BJ (cell line): ENCODE measurements around the gene ASB16. TPM values are rescaled to one million over a fixed set of nuclear protein-coding genes. Genes with fewer than 3 reads are reported as not detected.

Experiments used
- CTCF ChIA-PET: fragments of 350-600 bp; formaldehyde crosslinking; extraction: SDS; loops from one replicate; lab custom pipeline; 2021; ENCODE audit warnings: antibody characterized with exemption, inconsistent platforms; lab: Yijun Ruan, JAX
- POLR2A ChIA-PET: fragments of 300-600 bp; sonication (Branson Sonifier 250); formaldehyde crosslinking; extraction: SDS; loops from one replicate; lab custom pipeline; 2021; ENCODE audit warnings: antibody characterized with exemption; lab: Charles Lee
- DNase-seq: peaks from one replicate; pipeline ENCODE4 v3.0.0-alpha.2; 2011; ENCODE audit warnings: low read depth
- H3K27me3 ChIP-seq: 2 replicates; pipeline ENCODE4 v1.6.0; 2011; ENCODE audit warnings: low read length; ENCODE audit not compliant: control insufficient read depth, insufficient read depth
- H3K36me3 ChIP-seq: 2 replicates; pipeline ENCODE4 v1.5.1; 2011; ENCODE audit warnings: low read length; ENCODE audit not compliant: control insufficient read depth, insufficient read depth
- H3K4me3 ChIP-seq: 2 replicates; pipeline ENCODE4 v1.5.1; 2011; ENCODE audit warnings: low read depth, mild to moderate bottlenecking, control low read depth, low read length
- CTCF ChIP-seq: IDR thresholded peaks from 2 replicates; pipeline ENCODE4 v1.5.1; 2011; ENCODE audit warnings: low read depth, mild to moderate bottlenecking, control low read depth, inconsistent platforms, low read length, moderate library complexity; ENCODE audit not compliant: insufficient read depth
- polyA plus RNA-seq: library from polyadenylated mRNA; depleted of rRNA; stranded (reverse); fragments of >200 nt; gene quantifications from 2 replicates; pipeline ENCODE4 v1.2.3, GENCODE V29; 2011

Gene ASB16
- polyA plus RNA-seq, 1 experiment: not detected

GRCh38 chr17:44207319-44207718 is 36.8 kb downstream of the ASB16 start:
- H3K4me3 ChIP-seq: no peak overlapping the region
- no peak for DNase-seq
- peaks cover 34% of the 10 kb centered on the region for H3K36me3 ChIP-seq
- ChIA-PET POLR2A (no interaction called here), CTCF (interaction anchor here (0.7 to 2.9 kb wide), 3 partner anchors 9 to 123 kb away, joined by 3 to 11 read pairs (median 8); no protein-coding TSS in a partner anchor)
- no peaks in the 10 kb centered on the region for H3K27me3 ChIP-seq
- TF ChIP-seq CTCF: no peak

- ChIA-PET CTCF (interaction anchor here (0.5 to 4.5 kb wide), 5 partner anchors 9 to 143 kb away, joined by 3 to 22 read pairs (median 11); partner anchors contain the start of genes ATXN7L3 and GRN), POLR2A (no interaction called here)
- no peak for TF ChIP-seq CTCF
- no peaks in the 10 kb centered on the region for H3K27me3 ChIP-seq
- no peak for DNase-seq
- no peak overlapping the region for H3K4me3 ChIP-seq
- H3K36me3 ChIP-seq: peaks cover 36% of the 10 kb centered on the region
Measured at GRCh38 chr17:44207743-44208142, 37.2 kb downstream of the ASB16 start.

- CTCF ChIA-PET: interaction anchor here (0.5 to 6.8 kb wide), 27 partner anchors 8 to 313 kb away, joined by 3 to 59 read pairs (median 4); partner anchors contain the start of genes ATXN7L3, FAM171A2, GRN and HDAC5
- TF ChIP-seq CTCF: no peak
- POLR2A ChIA-PET: no interaction called here
- Histone ChIP-seq H3K36me3 (peaks cover 50% of the 10 kb centered on the region), H3K27me3 (no peaks in the 10 kb centered on the region), H3K4me3 (no peak overlapping the region)
- no peak for DNase-seq
Measured at GRCh38 chr17:44209786-44210341, 39.4 kb downstream of the ASB16 start.

GRCh38 chr17:44210342-44211192 is 40.1 kb downstream of the ASB16 start:
- ChIA-PET POLR2A (no interaction called here), CTCF (interaction anchor here (0.6 to 6.8 kb wide), 28 partner anchors 8 to 312 kb away, joined by 3 to 59 read pairs (median 4); partner anchors contain the start of genes ATXN7L3, FAM171A2, GRN and HDAC5)
- peak; percentile 83 for TF ChIP-seq CTCF
- Histone ChIP-seq H3K36me3 (peaks cover 57% of the 10 kb centered on the region), H3K27me3 (no peaks in the 10 kb centered on the region), H3K4me3 (no peak overlapping the region)
- DNase-seq: no peak
